RWPE2 (cell line): ENCODE results near the gene TBL1XR1.

ENCODE experiments used
- ATAC-seq: fragments of 200-7000 bp; cut with Tn5 transposase; 3 replicates; pipeline ENCODE4 v1.9.1; 2021; ENCODE audit warnings: low read depth
- DNase-seq: peaks from one replicate; pipeline ENCODE4 v3.0.0-alpha.2; 2020; ENCODE audit warnings: low spot score
- H3K27ac ChIP-seq: fragments of 450-650 bp; 2 replicates; pipeline ENCODE4 v1.5.1; 2017; ENCODE audit warnings: mild to moderate bottlenecking; ENCODE audit not compliant: poor library complexity, severe bottlenecking
- H3K27me3 ChIP-seq: fragments of 250-450 bp; sonication (Bioruptor Pico); 2 replicates; pipeline ENCODE4 v1.5.1; 2021; ENCODE audit warnings: mild to moderate bottlenecking, moderate library complexity; ENCODE audit not compliant: insufficient read depth, poor library complexity, severe bottlenecking
- H3K36me3 ChIP-seq: fragments of 250-450 bp; sonication (Bioruptor Pico); 2 replicates; pipeline ENCODE4 v1.5.1; 2020; ENCODE audit warnings: low read depth, mild to moderate bottlenecking, moderate library complexity
- H3K4me1 ChIP-seq: fragments of 250-450 bp; sonication (Bioruptor Pico); 2 replicates; pipeline ENCODE4 v1.5.1; 2021; ENCODE audit warnings: mild to moderate bottlenecking, moderate library complexity; ENCODE audit not compliant: insufficient read depth, poor library complexity, severe bottlenecking
- H3K4me3 ChIP-seq: fragments of 250-450 bp; sonication (Bioruptor Pico); 2 replicates; pipeline ENCODE4 v1.5.1; 2021; ENCODE audit warnings: mild to moderate bottlenecking, moderate library complexity; ENCODE audit not compliant: severe bottlenecking
- H3K9me3 ChIP-seq: fragments of 250-450 bp; sonication (Bioruptor Pico); 2 replicates; pipeline ENCODE4 v1.5.1; 2021; ENCODE audit warnings: mild to moderate bottlenecking, moderate library complexity; ENCODE audit not compliant: severe bottlenecking
- TF ChIP-seq, protein P1 (sequence below): fragments of 450-650 bp; IDR thresholded peaks from one replicate; pipeline ENCODE4 v1.5.1; 2017; ENCODE audit warnings: mild to moderate bottlenecking, moderate library complexity; ENCODE audit not compliant: poor library complexity, severe bottlenecking

Gene TBL1XR1

DNA sequence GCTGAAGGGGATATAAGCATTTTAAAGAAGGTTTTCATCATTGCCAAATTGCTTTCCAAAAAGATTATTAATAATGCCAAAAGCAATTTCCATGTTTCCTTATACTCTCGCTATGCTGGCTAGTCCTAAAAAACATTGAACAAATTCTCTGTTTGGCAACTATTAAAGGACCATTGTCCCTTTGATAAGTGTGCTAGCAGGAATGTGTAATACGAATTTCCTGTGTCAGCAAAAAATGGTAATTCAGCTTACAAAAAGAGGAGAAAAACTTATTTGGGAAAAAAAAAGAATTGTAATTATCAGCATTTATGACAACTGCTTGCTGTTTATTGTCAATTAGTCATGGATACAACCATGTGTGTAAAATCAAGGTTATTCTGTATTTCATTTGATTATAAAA is 138.6 kb downstream of the TBL1XR1 start:
- TF ChIP-seq, protein P1, sequence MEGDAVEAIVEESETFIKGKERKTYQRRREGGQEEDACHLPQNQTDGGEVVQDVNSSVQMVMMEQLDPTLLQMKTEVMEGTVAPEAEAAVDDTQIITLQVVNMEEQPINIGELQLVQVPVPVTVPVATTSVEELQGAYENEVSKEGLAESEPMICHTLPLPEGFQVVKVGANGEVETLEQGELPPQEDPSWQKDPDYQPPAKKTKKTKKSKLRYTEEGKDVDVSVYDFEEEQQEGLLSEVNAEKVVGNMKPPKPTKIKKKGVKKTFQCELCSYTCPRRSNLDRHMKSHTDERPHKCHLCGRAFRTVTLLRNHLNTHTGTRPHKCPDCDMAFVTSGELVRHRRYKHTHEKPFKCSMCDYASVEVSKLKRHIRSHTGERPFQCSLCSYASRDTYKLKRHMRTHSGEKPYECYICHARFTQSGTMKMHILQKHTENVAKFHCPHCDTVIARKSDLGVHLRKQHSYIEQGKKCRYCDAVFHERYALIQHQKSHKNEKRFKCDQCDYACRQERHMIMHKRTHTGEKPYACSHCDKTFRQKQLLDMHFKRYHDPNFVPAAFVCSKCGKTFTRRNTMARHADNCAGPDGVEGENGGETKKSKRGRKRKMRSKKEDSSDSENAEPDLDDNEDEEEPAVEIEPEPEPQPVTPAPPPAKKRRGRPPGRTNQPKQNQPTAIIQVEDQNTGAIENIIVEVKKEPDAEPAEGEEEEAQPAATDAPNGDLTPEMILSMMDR, result no peak
- no peak overlapping the region for H3K4me3 ChIP-seq
- peaks cover 17% of the 10 kb centered on the region for H3K36me3 ChIP-seq
- ATAC-seq (no peak), DNase-seq (no peak)
- H3K27me3 ChIP-seq, result no peaks in the 10 kb centered on the region
- H3K9me3 ChIP-seq, result no peaks in the 10 kb centered on the region
- H3K4me1 ChIP-seq, result peaks cover 12% of the 10 kb centered on the region
- no peak overlapping the region for H3K27ac ChIP-seq

GRCh38 chr3:177057768-177058167 is 139.5 kb downstream of the TBL1XR1 start:
- Histone ChIP-seq H3K4me1 (peaks cover 12% of the 10 kb centered on the region), H3K27me3 (no peaks in the 10 kb centered on the region), H3K27ac (no peak overlapping the region), H3K4me3 (no peak overlapping the region), H3K9me3 (no peaks in the 10 kb centered on the region), H3K36me3 (peaks cover 23% of the 10 kb centered on the region)
- TF ChIP-seq, protein P1, result no peak
- DNase-seq, result no peak
- no peak for ATAC-seq

GRCh38 chr3:177056927-177057326 is 140.4 kb downstream of the TBL1XR1 start:
- ATAC-seq (no peak), DNase-seq (no peak)
- Histone ChIP-seq H3K36me3 (peaks cover 23% of the 10 kb centered on the region), H3K9me3 (no peaks in the 10 kb centered on the region), H3K27ac (no peak overlapping the region), H3K4me3 (no peak overlapping the region), H3K4me1 (peaks cover 5% of the 10 kb centered on the region), H3K27me3 (no peaks in the 10 kb centered on the region)
- TF ChIP-seq, protein P1, result no peak

GRCh38 chr3:177055605-177056571 is 141.4 kb downstream of the TBL1XR1 start:
- H3K4me3 ChIP-seq, result no peak overlapping the region
- H3K27ac ChIP-seq, result no peak overlapping the region
- DNase-seq (no peak), ATAC-seq (no peak; the same call in 2 of the 3 replicates)
- TF ChIP-seq, protein P1, result no peak
- H3K4me1 ChIP-seq, result peaks cover 13% of the 10 kb centered on the region
- H3K27me3 ChIP-seq, result no peaks in the 10 kb centered on the region
- H3K36me3 ChIP-seq, result peaks cover 25% of the 10 kb centered on the region
- no peaks in the 10 kb centered on the region for H3K9me3 ChIP-seq

DNA sequence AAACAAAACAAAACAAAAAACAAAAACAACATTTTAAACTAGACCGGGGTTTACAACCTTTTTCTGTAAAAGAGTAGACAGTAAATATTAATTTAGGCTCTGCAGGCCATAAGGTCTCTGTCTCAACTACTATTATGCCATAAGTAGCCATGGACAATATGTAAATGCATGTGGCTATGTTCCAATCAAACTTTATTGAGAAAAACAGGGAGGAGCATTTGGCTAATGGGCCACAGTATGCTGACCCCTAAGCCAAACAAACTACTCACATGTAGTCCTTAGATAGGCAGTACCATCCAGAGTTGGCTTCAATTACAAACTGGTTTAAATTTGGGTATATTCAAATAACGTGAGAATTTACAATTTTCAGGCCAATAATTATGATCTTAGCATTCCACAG is 144.2 kb downstream of the TBL1XR1 start:
- Histone ChIP-seq H3K9me3 (no peaks in the 10 kb centered on the region), H3K4me3 (no peak overlapping the region), H3K4me1 (peaks cover 13% of the 10 kb centered on the region), H3K27me3 (no peaks in the 10 kb centered on the region), H3K36me3 (peaks cover 43% of the 10 kb centered on the region), H3K27ac (no peak overlapping the region)
- ATAC-seq (no peak), DNase-seq (no peak)
- TF ChIP-seq, protein P1, result no peak
